ENCODE results near the gene PRM3. TPM values are rescaled to one million over a fixed set of nuclear protein-coding genes. Genes with fewer than 3 reads are reported as not detected.

PRM3 gene
- total and polyA plus RNA-seq, 12 donors = not detected

DNA sequence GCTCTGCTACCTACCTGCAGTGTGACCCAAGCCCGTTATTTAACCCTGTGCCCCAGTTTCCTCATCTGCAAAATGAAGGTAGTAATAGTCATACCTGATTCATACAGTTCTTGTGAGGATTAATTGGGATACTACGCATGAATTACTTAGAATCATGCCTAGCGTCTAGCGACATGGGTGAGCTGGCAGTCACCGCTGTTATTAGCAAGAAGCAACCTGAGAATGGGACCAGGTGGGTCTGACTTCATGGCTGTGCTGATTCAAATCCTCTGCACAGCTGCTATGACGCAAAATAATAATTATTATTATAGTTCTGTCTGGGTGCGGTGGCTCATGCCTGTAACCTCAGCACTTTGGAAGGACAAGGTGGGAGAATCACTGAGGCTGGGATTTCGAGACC, 25.3 kb downstream of the PRM3 start:
- no peak for TF ChIP-seq POLR2A (IDR thresholded peaks at IDR 0.05)
- TF ChIP-seq, protein P1, sequence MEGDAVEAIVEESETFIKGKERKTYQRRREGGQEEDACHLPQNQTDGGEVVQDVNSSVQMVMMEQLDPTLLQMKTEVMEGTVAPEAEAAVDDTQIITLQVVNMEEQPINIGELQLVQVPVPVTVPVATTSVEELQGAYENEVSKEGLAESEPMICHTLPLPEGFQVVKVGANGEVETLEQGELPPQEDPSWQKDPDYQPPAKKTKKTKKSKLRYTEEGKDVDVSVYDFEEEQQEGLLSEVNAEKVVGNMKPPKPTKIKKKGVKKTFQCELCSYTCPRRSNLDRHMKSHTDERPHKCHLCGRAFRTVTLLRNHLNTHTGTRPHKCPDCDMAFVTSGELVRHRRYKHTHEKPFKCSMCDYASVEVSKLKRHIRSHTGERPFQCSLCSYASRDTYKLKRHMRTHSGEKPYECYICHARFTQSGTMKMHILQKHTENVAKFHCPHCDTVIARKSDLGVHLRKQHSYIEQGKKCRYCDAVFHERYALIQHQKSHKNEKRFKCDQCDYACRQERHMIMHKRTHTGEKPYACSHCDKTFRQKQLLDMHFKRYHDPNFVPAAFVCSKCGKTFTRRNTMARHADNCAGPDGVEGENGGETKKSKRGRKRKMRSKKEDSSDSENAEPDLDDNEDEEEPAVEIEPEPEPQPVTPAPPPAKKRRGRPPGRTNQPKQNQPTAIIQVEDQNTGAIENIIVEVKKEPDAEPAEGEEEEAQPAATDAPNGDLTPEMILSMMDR (IDR thresholded peaks at IDR 0.05) = no peak
- Histone ChIP-seq H3K27ac (no peak overlapping the region), H3K27me3 (no peaks in the 10 kb centered on the region), H3K4me3 (no peak overlapping the region), H3K9me3 (replicated peaks in 1 of 3) (no peaks in the 10 kb centered on the region), H3K4me1 (replicated peaks in 1 of 2) (no peaks in the 10 kb centered on the region), H3K36me3 (replicated peaks in 1 of 2) (no peaks in the 10 kb centered on the region)
- 92 to 97% (median 95%) methylated on average over 8 of the region's 8 CpGs for WGBS, 4 donors
- intact Hi-C loops (cut with DNase I) = loop anchor here in 1 of 2 donors (10.0 kb wide), 2 partner anchors 47 to 83 kb away; no protein-coding TSS in a partner anchor
- DNase-seq = no peak

DNA sequence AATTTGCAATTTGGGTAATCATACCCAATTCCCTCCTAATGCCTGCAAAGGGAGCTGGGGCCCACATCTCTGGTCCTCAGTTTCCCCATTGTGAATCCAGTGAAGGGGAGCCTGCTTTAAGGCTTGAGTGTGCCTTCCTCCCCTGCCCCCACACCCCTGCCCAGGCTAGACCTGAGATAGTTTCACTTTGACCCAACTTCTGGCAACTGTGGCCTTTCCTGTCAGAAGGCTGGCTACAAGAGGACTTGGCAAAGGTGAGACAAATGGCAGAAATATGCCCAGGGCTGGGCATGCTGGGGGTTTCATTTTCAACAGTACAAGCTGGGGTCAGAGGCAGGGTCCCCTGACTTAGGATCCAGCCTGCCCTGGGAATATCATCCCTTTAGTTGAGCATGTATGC, 27.4 kb downstream of the PRM3 start:
- Histone ChIP-seq H3K4me1 (replicated peaks in 1 of 2) (no peaks in the 10 kb centered on the region), H3K36me3 (replicated peaks in 1 of 2) (no peaks in the 10 kb centered on the region), H3K9me3 (replicated peaks in 1 of 3) (no peaks in the 10 kb centered on the region), H3K27me3 (no peaks in the 10 kb centered on the region), H3K4me3 (no peak overlapping the region), H3K27ac (no peak overlapping the region)
- TF ChIP-seq, protein P1 (IDR thresholded peaks at IDR 0.05) = no peak
- TF ChIP-seq POLR2A (IDR thresholded peaks at IDR 0.05) = no peak
- intact Hi-C loops (cut with DNase I) = loop anchor here in 1 of 2 donors (10.0 kb wide), 2 partner anchors 49 to 81 kb away; no protein-coding TSS in a partner anchor
- no peak for DNase-seq

DNA sequence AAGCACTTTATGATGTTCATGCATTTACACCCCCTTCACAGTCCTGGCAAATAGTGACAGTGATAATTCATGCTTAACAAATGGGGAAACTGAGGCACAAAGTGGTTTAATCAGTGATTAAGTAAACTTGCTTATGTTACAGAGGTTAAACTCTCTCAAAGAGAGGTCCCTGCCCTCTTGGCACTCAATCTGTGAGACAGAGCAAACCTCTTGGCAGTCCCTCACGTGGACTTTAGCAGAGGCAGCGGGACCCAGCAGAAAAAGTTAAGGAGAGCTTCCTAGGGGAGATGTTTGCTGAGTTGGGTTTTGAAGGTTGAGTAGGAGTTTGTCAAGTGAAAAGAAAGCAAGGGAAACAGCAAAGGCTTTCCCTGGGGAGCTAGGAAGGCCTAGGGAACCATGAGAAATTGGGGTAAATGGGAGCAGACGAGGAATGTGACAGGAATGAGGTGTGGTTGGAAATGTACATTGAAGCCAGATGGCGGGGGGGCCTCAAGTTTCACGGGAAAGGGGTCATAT, 28.1 kb downstream of the PRM3 start:
- no peak for TF ChIP-seq POLR2A (IDR thresholded peaks at IDR 0.05)
- TF ChIP-seq, protein P1 (IDR thresholded peaks at IDR 0.05) = no peak
- Histone ChIP-seq H3K27me3 (no peaks in the 10 kb centered on the region), H3K9me3 (replicated peaks in 1 of 3) (no peaks in the 10 kb centered on the region), H3K4me1 (replicated peaks in 1 of 2) (no peaks in the 10 kb centered on the region), H3K4me3 (no peak overlapping the region), H3K27ac (no peak overlapping the region), H3K36me3 (replicated peaks in 1 of 2) (no peaks in the 10 kb centered on the region)
- DNase-seq = no peak
- intact Hi-C loops (cut with DNase I) = loop anchor here in 1 of 2 donors (10.0 kb wide), 2 partner anchors 50 to 80 kb away; no protein-coding TSS in a partner anchor
- 87 to 93% (median 89%) methylated on average over 5 of the region's 5 CpGs for whole genome bisulfite sequencing, 4 donors

DNA sequence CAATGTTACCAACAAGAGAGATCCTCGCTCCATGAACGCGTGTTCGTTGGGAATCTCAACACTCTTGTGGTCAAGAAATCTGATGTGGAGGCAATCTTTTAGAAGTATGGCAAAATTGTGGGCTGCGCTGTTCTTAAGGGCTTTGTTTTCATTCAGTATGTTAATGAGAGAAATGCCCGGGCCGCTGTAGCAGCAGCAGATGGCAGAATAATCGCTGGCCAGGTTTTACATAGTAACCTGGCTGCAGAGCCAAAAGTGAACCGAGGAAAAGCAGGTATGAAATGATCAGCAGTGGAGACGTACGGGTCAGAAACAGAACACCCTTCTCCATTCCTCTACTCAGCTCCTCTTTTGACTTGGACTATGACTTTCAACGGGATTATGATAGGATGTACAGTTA, 30.8 kb downstream of the PRM3 start:
- 84 to 86% (median 85%) methylated on average over 12 of the region's 12 CpGs for WGBS, 4 donors
- intact Hi-C loops (cut with DNase I) = loop anchor here in 1 of 2 donors (10.0 kb wide), 2 partner anchors 52 to 78 kb away; no protein-coding TSS in a partner anchor

More for the DNA sequence above, 30.8 kb downstream of the PRM3 start:
- TF ChIP-seq, protein P1 (IDR thresholded peaks at IDR 0.05) = no peak
- no peak for DNase-seq
- Histone ChIP-seq H3K4me3 (no peak overlapping the region), H3K27ac (no peak overlapping the region), H3K4me1 (replicated peaks in 1 of 2) (no peaks in the 10 kb centered on the region), H3K9me3 (replicated peaks in 1 of 3) (no peaks in the 10 kb centered on the region), H3K27me3 (no peaks in the 10 kb centered on the region), H3K36me3 (replicated peaks in 1 of 2) (no peaks in the 10 kb centered on the region)

Data from adrenal gland (tissue), 12 donors.